GM19395 (cell line): ENCODE data around the gene AJAP1.
"Not testable (repeated sequence)": the region's sequence is repeated elsewhere in the genome, so short reads cannot be mapped to it uniquely, and the experiment has no call there.

Source experiments
- ATAC-seq: cut with Tn5 transposase; IDR thresholded peaks from one replicate; pipeline ENCODE4 v1.9.1; 2021; ENCODE audit warnings: mild to moderate bottlenecking, moderate library complexity; ENCODE audit not compliant: unreplicated experiment

AJAP1 gene

DNA sequence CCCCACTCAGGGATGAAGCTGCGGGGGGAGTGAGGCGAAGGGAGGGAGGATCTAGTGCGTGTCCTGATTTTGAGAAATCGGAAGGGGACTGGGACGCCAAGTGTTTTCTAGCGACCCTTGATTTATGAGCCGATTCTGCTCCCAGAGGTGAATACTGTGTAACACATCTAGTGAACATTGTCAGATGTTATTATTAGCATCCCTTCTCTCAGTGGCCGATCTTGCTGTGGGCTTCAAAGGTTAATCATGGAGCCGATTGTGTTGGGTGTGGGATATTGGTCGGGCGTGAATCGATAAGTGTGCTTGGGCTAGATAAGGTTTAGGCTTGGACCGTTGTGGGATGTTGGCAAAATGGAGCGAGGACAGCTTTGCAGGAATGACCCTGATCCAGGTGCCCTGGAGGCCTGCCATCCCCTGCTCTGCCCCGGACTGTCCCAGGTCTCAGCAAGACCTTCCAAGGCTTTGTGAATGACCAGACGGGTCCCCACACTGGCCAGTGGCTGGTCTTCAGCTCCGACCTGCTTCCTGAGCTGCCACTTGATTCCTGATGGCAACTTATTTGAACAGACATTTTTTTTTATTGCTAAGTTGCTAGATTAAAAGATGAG, 2.2 kb downstream of the AJAP1 start:
- ATAC-seq = no peak

DNA sequence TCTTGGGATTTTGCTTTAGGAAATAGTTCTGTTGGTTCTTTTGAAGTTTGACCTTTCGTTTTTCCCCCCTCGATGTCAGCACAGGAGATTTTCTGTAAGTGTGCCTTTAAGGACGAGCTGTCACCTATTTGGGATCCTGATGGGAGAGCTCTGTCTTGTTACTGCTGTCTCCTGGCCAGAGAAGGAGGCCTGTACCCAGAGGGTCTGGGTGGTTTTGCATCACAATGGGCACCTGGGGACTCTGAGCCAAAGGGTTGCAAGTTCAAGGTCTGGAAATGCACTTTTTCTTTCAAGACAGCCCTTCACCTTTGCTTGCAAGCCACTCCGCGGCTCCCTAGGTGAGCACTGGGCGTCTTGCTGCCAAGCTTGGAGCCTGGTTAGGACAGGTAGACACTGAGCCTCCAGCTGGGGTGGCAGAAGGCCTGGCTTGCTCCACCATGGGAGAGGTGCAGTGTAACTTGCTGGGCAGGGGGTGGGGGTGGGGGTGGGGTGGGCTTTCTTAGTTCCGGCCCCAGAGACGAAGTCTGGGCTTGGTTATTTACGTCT, 2.9 kb downstream of the AJAP1 start:
- ATAC-seq = no peak

DNA sequence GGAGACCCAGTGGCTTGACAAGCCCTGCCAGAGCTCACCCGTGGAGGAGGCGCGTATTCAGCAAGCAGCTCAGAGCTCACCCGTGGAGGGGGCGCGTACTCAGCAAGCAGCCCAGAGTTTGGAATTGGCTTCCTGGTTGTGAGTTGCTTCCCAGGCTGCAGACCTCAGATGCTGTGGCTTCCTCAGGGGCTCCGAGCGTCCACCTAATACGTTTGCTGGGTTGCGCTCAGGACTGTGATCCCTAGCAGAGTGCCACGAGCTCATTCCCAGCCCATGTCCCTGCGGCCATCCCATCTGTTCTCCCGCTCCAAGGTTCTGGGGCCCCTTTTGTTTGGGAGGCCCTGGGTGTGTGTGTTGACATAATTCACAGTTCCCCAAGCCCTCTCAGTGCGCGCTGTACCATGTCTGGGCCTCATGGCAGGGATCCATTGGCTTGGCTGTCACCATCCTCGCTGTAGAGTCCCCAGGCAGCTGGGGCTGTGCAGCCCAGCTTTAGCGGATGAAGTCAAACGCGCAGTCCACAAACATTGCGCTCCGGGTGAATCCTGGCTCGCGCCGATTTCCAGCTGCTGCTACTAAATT, 3.6 kb downstream of the AJAP1 start:
- no peak for ATAC-seq

DNA sequence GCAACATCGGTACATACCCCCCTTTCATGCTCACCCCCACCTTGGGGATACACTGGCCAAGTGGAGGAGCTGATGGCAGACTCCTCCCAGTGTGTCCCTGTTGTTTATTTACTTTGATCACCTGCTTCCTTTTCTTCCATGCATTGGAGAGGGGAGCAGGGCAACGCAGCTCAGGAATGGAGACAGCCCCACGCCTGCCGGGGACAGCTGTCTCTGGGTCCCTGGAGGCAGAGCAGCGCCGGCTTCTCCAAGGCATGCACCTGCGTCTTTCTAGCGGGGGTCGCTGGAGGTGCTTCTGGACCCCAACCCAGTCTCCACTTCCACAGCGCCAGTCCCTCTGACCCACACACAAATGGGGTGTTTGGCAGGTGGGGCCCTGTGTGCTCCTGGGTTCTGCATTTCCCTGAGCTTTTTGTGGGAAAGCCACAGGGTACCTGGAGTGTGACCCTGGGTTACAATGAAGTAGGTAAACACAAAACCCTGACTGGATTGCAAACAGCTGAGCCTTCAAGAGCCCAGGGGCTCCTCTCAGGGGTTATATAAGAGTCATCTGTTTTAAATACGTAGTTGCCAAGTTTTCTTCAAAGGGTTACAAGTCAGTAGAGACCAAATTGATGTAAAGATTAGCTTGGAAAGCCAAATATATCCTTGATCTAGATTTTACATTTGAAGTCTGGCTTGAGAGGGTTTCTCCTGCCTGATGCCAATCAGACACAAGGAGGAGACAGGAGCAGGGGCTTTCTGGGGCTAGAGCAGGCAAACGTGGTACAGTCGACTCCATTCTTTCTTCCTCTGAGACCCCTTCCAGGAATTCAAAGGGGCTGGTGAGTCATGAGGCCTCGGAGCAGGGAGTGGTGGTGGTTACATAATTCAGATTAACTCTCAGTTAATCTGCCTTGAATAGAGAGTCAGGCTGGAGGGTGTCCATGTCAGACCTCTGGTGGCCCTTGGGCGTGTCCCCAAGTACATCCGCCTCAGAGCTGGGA, 4.5 kb downstream of the AJAP1 start:
- no peak for ATAC-seq

DNA sequence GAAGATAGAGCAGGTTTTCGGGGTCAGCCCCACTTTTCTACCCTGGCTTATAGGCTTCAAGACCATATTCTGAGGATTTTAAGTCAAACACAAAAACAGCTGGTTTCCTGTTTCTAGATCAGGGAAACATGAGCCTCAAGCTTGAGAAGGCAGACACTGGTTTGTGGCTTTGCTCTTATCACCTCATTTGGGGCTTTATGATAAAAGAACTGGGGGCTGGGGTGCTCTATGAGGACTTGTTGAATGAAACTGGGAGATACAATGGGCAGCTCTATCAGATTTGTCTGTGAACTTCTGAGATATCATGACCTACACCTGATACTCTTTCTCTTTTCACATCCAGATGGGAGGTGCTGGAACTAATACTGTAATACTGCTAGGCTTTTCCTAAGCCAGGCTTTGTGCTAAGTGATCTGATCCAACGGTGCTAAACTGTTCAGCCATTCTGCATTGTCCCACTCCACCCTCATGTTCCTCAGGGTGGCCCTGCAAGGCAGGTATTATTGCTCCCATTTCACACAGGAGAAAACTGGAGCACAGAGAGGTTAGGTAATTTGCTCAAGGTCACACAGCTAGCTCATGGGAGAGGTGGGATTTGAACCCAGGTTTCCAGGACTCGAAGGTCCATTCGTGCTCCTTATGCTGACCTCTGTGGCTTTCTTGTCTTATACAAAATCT, 6.6 kb downstream of the AJAP1 start:
- no peak for ATAC-seq

DNA sequence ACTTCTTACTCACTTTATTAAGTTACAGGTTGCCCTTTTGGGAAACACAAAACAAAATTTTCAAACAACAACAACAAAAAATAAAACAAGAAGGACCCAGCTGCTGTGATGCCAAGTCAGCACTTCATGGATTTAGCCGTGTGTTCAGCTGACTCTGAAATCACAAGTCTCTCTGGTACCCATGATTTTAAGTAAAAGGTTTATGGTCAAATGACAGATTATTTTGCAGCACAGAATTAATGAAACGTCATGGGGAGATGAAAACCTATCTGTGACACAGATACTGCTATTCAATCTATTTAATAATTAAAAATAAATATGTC, 7.1 kb downstream of the AJAP1 start:
- no peak for ATAC-seq

DNA sequence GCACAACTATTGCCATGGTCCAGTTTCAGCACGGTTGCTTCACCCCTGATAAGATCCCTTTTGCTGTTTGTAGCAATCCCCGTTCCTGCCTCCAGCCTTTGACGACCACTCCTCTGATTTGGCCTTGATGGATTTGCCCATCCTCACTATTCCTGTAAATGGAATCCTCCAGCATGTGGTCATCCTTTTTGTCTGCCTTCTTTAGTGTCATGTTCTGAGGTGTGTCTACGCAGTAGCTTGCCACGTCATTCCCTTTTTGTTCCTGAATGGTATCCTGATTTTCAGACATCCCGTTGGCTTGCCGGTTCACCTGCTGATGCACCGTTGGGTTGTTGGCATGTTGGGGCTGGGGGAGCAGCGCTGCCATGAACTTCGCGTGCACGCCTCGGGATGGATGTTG, 7.8 kb downstream of the AJAP1 start:
- ATAC-seq = no peak

DNA sequence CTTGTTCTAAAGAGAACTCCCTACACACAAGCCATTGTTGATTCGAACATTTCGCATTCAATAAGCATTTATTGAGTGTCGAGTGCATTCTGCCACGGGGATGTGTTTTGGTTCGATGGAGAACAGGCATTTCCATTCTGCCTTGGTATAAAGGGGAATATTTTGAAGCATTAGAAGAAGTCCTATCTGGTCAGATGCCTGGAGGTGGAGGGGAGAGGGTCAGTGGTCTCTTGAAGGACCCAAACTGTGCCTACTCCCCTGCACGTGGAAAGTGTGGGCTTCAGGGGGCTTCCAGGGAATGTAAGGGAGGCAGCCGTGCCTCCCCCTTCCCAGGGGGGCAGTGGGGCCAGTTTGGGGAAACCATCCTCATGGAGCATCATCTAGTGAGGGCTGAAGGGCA, 8.3 kb downstream of the AJAP1 start:
- ATAC-seq = no peak

DNA sequence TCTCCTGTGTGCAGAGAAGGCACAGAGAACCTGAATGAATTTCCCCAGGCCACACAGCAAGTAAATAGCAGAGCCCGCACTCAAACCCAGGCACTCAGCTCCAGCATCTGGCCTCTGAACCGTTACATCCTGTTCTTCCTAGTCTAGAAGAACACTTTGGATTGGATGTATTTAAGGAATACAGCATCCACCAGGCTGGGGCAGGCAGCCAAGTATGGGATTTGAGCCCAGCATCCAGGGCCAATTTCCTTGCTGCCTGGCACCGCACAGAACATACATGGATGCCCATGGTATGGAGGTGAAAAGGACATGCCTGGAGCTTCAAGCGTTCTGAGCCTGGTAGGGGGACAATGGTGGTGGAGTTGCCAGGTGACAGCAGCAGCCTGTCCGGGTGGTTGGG, 9.7 kb downstream of the AJAP1 start:
- no peak for ATAC-seq

DNA sequence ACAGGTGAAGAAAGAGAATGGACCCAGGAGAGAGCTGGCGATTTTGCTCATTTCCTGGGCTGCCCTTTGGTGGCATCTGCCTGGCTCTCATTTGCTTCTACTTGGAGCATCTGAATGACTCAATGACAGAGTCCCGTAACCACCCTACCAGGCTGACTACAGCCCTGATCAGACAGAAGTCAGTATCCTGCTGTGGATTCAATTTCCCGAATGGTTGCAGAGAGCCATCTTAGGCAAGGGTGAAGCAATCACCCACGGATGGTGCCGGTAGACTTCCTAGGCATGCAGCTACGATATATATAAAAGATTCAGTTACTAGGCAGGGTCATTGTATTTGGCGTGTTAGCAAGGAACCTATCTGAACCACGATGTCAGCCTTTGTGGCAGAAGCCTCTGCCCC, 10.2 kb downstream of the AJAP1 start:
- no peak for ATAC-seq

DNA sequence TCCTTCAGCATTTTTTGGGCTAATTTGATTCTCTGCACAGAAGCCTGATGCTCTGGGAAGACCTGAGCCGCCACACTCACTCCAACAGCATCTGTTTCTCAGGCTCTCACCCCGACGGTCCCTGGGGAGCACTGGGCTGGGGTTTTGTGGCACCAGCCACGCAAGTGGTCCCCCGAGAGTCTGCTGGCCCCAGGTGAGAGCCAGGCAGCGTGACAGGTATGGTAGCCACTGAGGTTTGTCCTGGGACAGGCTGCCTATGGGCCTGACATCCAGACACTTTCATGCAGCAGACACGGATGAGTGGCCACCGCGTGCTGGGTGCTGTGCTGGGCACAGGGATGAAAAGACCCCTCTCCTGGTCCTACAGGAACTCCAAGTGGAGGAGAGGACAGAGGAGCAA, 11.0 kb downstream of the AJAP1 start:
- no peak for ATAC-seq

DNA sequence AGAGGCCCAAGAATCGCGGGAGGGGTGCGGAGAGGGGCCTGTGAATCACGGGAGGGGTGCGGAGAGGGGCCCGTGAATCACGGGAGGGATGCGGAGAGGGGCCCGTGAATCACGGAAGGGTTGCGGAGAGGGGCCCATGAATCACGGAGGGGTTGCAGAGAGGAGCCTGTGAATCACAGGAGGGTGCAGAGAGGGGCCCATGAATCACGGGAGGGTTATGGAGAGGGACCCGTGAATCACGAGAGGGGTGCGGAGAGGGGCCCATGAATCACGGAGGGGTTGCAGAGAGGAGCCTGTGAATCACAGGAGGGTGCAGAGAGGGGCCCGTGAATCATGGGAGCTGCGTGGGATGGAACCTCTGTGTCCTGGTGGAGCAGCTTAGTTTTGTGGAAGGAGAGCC, 12.3 kb downstream of the AJAP1 start:
- ATAC-seq = not testable (repeated sequence)

DNA sequence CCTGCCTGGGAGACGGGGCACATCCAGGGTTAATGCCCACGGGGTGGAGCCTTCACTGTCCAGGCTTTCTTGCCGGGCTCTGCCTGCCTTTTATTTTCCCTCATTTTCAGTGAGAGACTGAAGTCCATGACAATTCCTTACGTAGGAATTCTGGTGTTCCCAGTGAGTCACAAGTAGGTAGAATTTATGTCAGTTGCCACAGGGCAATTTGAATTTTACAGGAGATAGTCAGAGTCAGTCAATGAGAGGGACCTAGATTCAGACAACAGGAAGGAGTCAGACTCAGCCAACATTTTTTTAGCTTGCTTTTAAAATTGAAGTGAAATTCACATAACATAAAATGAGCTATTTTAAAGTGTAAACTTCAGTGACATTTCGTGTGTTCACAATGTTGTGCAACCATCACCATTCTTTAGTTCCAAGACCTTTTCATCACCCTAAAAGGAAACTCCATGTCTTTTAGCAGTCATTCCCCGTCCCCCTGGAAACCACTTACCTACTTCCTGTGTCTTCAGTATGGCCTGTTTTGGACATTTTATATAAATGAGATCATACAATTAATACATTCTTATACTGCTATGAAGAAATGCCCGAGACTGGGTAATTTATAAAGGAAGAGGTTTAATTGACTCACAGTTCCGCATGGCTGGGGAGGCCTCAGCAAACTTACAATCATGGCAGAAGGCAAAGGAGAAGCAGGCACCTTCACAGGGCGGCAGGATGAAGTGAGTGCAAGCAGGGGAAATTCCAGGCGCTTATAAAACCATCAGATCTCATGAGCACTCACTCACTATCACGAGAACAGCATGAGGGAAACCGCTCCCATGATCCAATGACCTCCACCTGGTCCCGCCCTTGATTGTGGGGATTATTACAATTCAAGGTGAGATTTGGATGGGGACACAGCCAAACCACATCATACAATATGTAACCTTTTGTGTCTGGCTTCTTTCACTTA, 14.6 kb downstream of the AJAP1 start:
- ATAC-seq = no peak

DNA sequence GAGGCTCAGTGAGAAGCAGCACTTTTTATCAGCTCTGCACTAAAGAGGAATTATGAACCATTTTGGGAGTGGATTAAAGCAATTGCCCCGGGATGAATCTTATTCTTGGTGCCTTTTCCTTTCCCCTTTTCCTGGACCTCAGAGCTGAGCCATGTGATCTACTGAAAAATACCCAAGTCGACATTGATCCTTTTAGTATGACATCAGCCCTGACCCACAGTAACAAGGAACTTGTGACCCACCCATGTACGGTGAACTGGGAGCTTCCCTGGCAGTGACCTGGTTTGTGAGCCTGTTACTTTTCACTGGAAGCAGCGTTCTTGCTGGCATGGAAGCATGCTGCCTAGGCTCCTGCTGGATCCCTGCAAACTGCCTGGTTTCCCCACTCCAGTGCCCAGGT, 15.9 kb downstream of the AJAP1 start:
- no peak for ATAC-seq

DNA sequence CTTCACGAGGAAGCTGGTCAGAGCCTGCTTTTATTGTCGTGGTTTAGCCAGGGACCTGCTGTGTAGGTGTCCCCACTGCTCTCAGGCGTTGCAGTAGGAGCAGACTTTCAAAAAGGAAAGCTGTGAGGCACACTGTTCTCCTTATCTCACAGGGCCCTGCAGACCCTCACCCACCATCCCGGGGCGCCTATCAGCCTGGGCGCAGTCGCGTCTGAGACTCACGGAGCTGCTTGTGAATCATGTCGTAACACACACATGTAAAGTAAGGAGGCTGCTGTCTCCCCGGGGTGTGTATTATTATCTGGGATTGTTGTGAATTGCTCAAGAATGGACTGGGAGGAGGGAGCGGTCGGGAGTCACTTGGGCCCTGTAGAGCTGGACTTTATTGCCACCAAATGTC, 17.4 kb downstream of the AJAP1 start:
- no peak for ATAC-seq

DNA sequence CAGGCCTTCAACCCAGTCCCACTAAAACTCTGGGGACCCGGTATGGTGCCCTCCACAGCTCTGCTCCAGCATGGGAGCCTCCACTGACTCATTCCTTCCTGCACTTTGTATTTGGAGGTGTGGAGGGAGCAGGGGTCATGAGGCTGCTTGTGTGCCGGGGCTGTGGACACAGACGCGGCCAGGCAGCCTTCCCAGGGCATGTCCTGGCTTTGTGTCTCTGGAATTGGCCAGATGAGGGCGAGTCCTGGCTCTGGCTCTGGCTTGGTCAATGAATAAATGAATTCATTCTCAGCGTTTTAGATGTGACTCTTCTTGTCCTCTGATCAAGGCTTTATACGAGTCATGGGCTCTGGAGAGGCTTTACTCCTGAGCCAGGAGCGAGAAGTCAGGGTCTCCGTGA, 19.1 kb downstream of the AJAP1 start:
- no peak for ATAC-seq

DNA sequence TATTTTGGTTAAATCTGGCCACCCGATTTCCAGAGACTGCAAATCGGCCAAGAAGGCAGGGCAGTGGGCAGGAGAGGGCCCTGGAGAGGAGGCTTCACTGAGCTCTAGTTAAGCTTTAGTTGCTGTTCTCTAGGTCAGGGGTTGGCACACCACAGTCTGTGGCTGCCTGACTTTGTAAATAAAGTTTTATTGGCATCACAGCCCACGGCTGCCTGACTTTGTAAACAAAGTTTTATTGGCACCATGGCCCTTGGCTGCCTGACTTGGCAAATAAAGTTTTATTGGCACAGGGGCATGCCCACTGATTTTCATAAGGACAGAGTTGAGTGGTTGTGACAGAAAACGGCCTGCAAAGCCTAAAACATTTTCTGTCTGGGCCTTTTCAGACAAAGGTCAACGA, 19.7 kb downstream of the AJAP1 start:
- ATAC-seq = no peak

DNA sequence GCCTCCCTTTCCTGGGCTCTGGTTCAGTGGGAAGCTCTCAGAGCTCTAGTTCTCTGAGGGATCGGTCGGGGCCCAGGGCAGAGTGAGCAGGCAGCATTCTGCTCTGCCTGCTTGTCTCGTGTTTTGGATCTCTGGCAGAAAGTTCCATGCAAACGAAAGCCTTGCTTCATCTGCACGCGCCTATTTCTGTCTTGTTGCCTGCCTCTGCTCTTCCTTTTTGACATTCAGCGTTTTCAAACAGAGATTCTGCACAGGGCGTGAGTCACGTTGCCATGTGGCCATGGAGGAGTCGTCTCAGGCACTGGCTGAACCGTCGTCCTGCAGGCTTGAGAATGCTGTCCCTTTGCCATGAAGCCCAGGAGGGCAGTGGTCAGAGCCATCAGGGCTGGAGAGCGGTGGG, 20.3 kb downstream of the AJAP1 start:
- no peak for ATAC-seq

DNA sequence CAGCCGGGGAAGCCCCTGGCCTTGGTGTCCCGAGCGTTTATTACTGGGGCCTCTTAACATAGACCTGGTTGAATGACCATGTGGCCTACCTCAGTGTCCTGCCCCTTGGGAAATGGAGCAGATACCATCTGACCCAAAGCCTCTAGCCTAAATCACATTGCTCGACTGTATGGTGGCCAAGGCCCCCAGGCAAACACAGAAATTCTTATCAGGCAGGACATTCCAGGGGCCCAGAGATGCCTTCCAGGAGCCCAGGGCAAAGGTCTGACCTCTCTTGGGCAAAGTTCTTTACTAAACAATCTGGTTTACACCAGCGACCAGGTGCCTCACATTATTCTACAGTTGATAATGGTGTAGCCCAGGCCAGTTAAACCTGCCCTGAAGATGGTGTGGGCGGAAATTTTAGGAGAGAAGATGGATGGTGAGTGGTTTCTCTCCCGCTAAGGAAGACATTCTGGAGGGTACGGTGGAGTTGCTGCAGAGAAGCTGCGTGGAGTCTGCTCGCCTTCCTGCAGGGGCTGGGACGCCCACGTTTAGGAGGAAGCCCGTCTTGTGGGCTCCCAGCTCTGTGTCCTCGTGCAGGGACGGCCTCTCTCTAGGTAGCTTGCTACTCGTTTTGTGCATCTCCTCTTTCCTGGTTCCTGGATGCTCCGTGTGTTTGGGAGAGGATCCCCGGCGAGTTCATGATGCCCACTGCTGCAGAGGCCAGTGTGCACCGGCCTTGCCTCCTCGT, 21.2 kb downstream of the AJAP1 start:
- ATAC-seq = no peak

DNA sequence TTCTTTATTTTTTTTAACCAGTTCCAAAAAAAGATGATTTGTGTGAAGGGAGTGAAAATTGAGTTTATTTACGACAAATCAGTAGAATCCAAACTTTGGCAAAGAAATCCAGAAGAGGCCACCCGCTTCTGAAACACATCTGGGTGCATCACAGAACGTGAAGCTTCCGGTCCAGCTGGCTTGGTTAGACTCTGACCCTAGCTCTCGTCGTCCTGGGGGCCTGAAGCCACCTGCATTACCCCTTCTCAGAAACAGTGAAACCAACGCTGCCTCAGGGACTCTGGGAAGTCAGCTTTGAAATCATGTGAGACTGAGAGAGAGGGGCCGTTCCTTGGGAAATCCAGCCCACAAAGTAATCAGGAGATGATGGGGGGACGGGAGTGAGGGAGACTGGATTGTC, 21.8 kb downstream of the AJAP1 start:
- ATAC-seq = no peak
